ENCODE results near the gene FAM8A1. TPM values are rescaled to one million over a fixed set of nuclear protein-coding genes. Genes with fewer than 3 reads are reported as not detected.

FAM8A1 gene
- total RNA-seq, 1 experiment from 2014 or later, result 7.1 TPM

- peak; percentile 30 for DNase-seq (ENCODE audit: low spot score)
Measured at GRCh38 chr6:17656092-17656491, 56.0 kb downstream of the FAM8A1 start.

GRCh38 chr6:17656644-17657043 is 56.5 kb downstream of the FAM8A1 start:
- DNase-seq (ENCODE audit: low spot score), result no peak

Other genes with a start within 250 kb of the FAM8A1 start
- gene CAP2, start 206.7 kb upstream of the FAM8A1 start, total RNA-seq (2014; rRNA removed; shearing (Covaris generic)), result 8.9 and 10.9 TPM in 2 replicates
- gene NUP153, start 106.6 kb downstream of the FAM8A1 start, total RNA-seq (2014; rRNA removed; shearing (Covaris generic)), result 25.3 and 37.8 TPM in 2 replicates